Keratinocyte (primary cell): ENCODE data around the gene RBMS3. TPM values are rescaled to one million over a fixed set of nuclear protein-coding genes. Genes with fewer than 3 reads are reported as not detected.

ENCODE experiments used
- DNase-seq: peaks from one replicate; pipeline ENCODE4 v3.0.0-alpha.2; 2011; ENCODE audit warnings: low read depth, missing footprints, low spot score
- FAIRE-seq: peaks from 2 replicates; lab custom pipeline; 2011; peaks lifted over from hg19 to GRCh38; lab: Jason Lieb, UNC
- H2AFZ ChIP-seq: 2 replicates; pipeline ENCODE4 v1.6.0; 2012; ENCODE audit warnings: low read length, control low read depth, inconsistent platforms; ENCODE audit not compliant: control insufficient read depth
- H3K27ac ChIP-seq: 2 replicates; pipeline ENCODE4 v1.5.1; 2011; ENCODE audit warnings: low read length; ENCODE audit not compliant: control insufficient read depth, insufficient read depth
- H3K27me3 ChIP-seq: 3 replicates; pipeline ENCODE4 v1.6.0; 2011; ENCODE audit warnings: low read length; ENCODE audit not compliant: control insufficient read depth, insufficient read depth; ENCODE audit errors: extremely low read depth
- H3K36me3 ChIP-seq, 2 experiments: 2 replicates in 1 of 2; 3 replicates in 1 of 2; pipeline ENCODE4 v1.5.1; 2011; ENCODE audit warnings: low read length in 2 of 2, mild to moderate bottlenecking in 1 of 2; ENCODE audit not compliant: control insufficient read depth in 2 of 2, insufficient read depth in 2 of 2; ENCODE audit errors: extremely low read depth in 1 of 2
- H3K4me1 ChIP-seq: 3 replicates; pipeline ENCODE4 v1.5.1; 2011; ENCODE audit warnings: low read length; ENCODE audit not compliant: control insufficient read depth, insufficient read depth; ENCODE audit errors: extremely low read depth
- H3K4me2 ChIP-seq: 3 replicates; pipeline ENCODE4 v1.6.0; 2011; ENCODE audit warnings: low read depth, low read length; ENCODE audit not compliant: control insufficient read depth, insufficient read depth; ENCODE audit errors: extremely low read depth
- H3K4me3 ChIP-seq, 3 experiments: fragments of 200-600 bp in 1 of 3; sonication (generic) in 1 of 3; 2 replicates in 2 of 3; 3 replicates in 1 of 3; pipeline ENCODE4 v1.5.1; 2011 to 2016; ENCODE audit warnings: low read length in 3 of 3, mild to moderate bottlenecking in 3 of 3, control low read depth in 2 of 3, inconsistent platforms in 1 of 3, low read depth in 1 of 3, mixed read lengths in 1 of 3, mixed run types in 1 of 3, moderate library complexity in 1 of 3; ENCODE audit not compliant: control insufficient read depth in 2 of 3, insufficient read depth in 2 of 3; ENCODE audit errors: extremely low read depth in 1 of 3
- H3K79me2 ChIP-seq: 2 replicates; pipeline ENCODE4 v1.6.0; 2012; ENCODE audit warnings: low read length; ENCODE audit not compliant: control insufficient read depth, insufficient read depth
- H3K9ac ChIP-seq: 3 replicates; pipeline ENCODE4 v1.6.0; 2011; ENCODE audit warnings: low read length; ENCODE audit not compliant: control insufficient read depth, insufficient read depth; ENCODE audit errors: extremely low read depth
- H3K9me1 ChIP-seq: 3 replicates; pipeline ENCODE4 v1.6.0; 2011; ENCODE audit warnings: low read length; ENCODE audit not compliant: control insufficient read depth, insufficient read depth; ENCODE audit errors: extremely low read depth
- H3K9me3 ChIP-seq: 2 replicates; pipeline ENCODE4 v1.5.1; 2012; ENCODE audit warnings: low read depth, low read length; ENCODE audit not compliant: control insufficient read depth
- H4K20me1 ChIP-seq: 3 replicates; pipeline ENCODE4 v1.6.0; 2011; ENCODE audit warnings: low read length; ENCODE audit not compliant: control insufficient read depth, insufficient read depth; ENCODE audit errors: extremely low read depth
- CTCF ChIP-seq, 3 experiments: IDR thresholded peaks in 1 of 3; conservative IDR thresholded peaks in 1 of 3; optimal IDR thresholded peaks in 1 of 3; 2 replicates in 2 of 3; 3 replicates in 1 of 3; pipeline versions ENCODE3 to v1.5.1; 2011; ENCODE audit warnings: low read length in 3 of 3, mild to moderate bottlenecking in 3 of 3, moderate library complexity in 2 of 3, control low read depth in 1 of 3, inconsistent platforms in 1 of 3; ENCODE audit not compliant: insufficient read depth in 2 of 3; ENCODE audit errors: extremely low read depth in 1 of 3
- EZH2 ChIP-seq: IDR thresholded peaks from one replicate; pipeline ENCODE4 v1.6.1; 2012; ENCODE audit warnings: inconsistent platforms, mild to moderate bottlenecking, low read length, moderate library complexity
- dilution Hi-C: fragments of 300-500 bp; cut with MboI; formaldehyde crosslinking; loops from one replicate; pipeline ENCODE4 v1.7.0; 2020; ENCODE audit warnings: low sequenced_read_pairs; ENCODE audit not compliant: extremely low pct_ligation_motif_present
- polyA plus RNA-seq, 5 experiments: library from polyadenylated mRNA; depleted of rRNA in 3 of 5; stranded (reverse) in 3 of 5; stranded (forward) in 1 of 5; unstranded in 1 of 5; fragments of >200 nt; gene quantifications; 1 replicate in 1 of 5; 2 replicates in 3 of 5; 3 replicates in 1 of 5; pipeline versions ENCODE4 v1.2.1 to v1.2.3, GENCODE V29; 2011 to 2012; ENCODE audit warnings: missing spikeins in 2 of 5, low read depth in 1 of 5, low replicate concordance in 1 of 5

Gene RBMS3
- polyA plus RNA-seq, 1 donor (not counting 4 experiments of a cell fraction or from before 2014, with no cell fraction given): 2.3 TPM

- TF ChIP-seq EZH2: no peak
- no peak for TF ChIP-seq CTCF (optimal IDR thresholded peaks at IDR 0.05 in 1 of 3, IDR thresholded peaks at IDR 0.05 in 1 of 3, conservative IDR thresholded peaks at IDR 0.05 in 1 of 3; ENCODE audit: extremely low read depth in 1 of 3, insufficient read depth in 2 of 3, low read length in 3 of 3)
- Histone ChIP-seq H3K4me3 (no peak overlapping the region), H2AFZ (no peak overlapping the region), H3K27me3 (no peaks in the 10 kb centered on the region), H3K9me3 (no peaks in the 10 kb centered on the region), H3K79me2 (no peaks in the 10 kb centered on the region), H3K4me2 (no peak overlapping the region), H3K9ac (no peak overlapping the region), H3K27ac (no peak overlapping the region), H3K36me3 (no peaks in the 10 kb centered on the region), H4K20me1 (no peaks in the 10 kb centered on the region), H3K9me1 (no peaks in the 10 kb centered on the region), H3K4me1 (no peaks in the 10 kb centered on the region)
- no peak for DNase-seq
- dilution Hi-C loops: no loop called here
- FAIRE-seq: no peak
Observed at GRCh38 chr3:29583861-29584260, 303.0 kb downstream of the RBMS3 start.

GRCh38 chr3:29585368-29585767 is 304.5 kb downstream of the RBMS3 start:
- dilution Hi-C loops: no loop called here
- DNase-seq (no peak), FAIRE-seq (no peak)
- Histone ChIP-seq H3K4me3 (no peak overlapping the region), H4K20me1 (no peaks in the 10 kb centered on the region), H2AFZ (no peak overlapping the region), H3K4me1 (no peaks in the 10 kb centered on the region), H3K9ac (no peak overlapping the region), H3K79me2 (no peaks in the 10 kb centered on the region), H3K9me3 (no peaks in the 10 kb centered on the region), H3K4me2 (no peak overlapping the region), H3K36me3 (no peaks in the 10 kb centered on the region), H3K27ac (no peak overlapping the region), H3K27me3 (no peaks in the 10 kb centered on the region), H3K9me1 (no peaks in the 10 kb centered on the region)
- TF ChIP-seq CTCF (optimal IDR thresholded peaks at IDR 0.05 in 1 of 3, IDR thresholded peaks at IDR 0.05 in 1 of 3, conservative IDR thresholded peaks at IDR 0.05 in 1 of 3; ENCODE audit: extremely low read depth in 1 of 3, insufficient read depth in 2 of 3, low read length in 3 of 3): no peak
- TF ChIP-seq EZH2: no peak
